GM20000 (cell line): ENCODE data around the gene SHANK1.

Experiments used
- DNase-seq: peaks from one replicate; pipeline ENCODE4 v3.0.0; 2012; ENCODE audit warnings: low spot score
- CTCF ChIP-seq: IDR thresholded peaks from 2 replicates; pipeline ENCODE4 v1.5.1; 2012; ENCODE audit warnings: mild to moderate bottlenecking, control low read depth; ENCODE audit errors: extremely low read depth, missing control alignments

SHANK1 gene

GRCh38 chr19:50632151-50632835, 87.3 kb downstream of the SHANK1 start:
- no peak for DNase-seq

GRCh38 chr19:50629801-50630200, 89.8 kb downstream of the SHANK1 start:
- no peak for DNase-seq
- no peak for TF ChIP-seq CTCF

More at GRCh38 chr19:50632151-50632835, 87.3 kb downstream of the SHANK1 start:
- TF ChIP-seq CTCF = no peak

GRCh38 chr19:50629194-50629593, 90.4 kb downstream of the SHANK1 start:
- no peak for DNase-seq

GRCh38 chr19:50628551-50628950, 91.1 kb downstream of the SHANK1 start:
- no peak for DNase-seq
- no peak for TF ChIP-seq CTCF

More at GRCh38 chr19:50629194-50629593, 90.4 kb downstream of the SHANK1 start:
- no peak for TF ChIP-seq CTCF

- TF ChIP-seq CTCF = no peak
- no peak for DNase-seq
These were observed 91.5 kb downstream of the SHANK1 start for GRCh38 chr19:50628146-50628545.

GRCh38 chr19:50626795-50627194, 92.8 kb downstream of the SHANK1 start:
- no peak for TF ChIP-seq CTCF
- DNase-seq = no peak

- no peak for DNase-seq
- no peak for TF ChIP-seq CTCF
These were observed 93.6 kb downstream of the SHANK1 start for GRCh38 chr19:50626011-50626410.
